Activated T-helper 1 cell treated with Interleukin-2 at 50 U/mL for 16 hours (primary cell): ENCODE measurements around the gene DYNLT4.
"Not testable (repeated sequence)": the region's sequence is repeated elsewhere in the genome, so short reads cannot be mapped to it uniquely, and the experiment has no call there.

Experiments used
- DNase-seq: peaks from one replicate; pipeline ENCODE4 v3.0.0-alpha.2; 2020; ENCODE audit warnings: low read depth

The DYNLT4 gene, protein sequence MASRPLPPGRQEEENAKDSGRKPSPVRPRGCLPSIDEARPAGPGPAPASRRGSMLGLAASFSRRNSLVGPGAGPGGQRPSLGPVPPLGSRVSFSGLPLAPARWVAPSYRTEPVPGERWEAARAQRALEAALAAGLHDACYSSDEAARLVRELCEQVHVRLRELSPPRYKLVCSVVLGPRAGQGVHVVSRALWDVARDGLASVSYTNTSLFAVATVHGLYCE

GRCh38 chr1:44806704-44807363 is at the start of gene DYNLT4:
DYNLT4 (minus strand) TSS chr1:44807351; CDS start chr1:44806668, 683 bp downstream.
- no peak for DNase-seq

DNA sequence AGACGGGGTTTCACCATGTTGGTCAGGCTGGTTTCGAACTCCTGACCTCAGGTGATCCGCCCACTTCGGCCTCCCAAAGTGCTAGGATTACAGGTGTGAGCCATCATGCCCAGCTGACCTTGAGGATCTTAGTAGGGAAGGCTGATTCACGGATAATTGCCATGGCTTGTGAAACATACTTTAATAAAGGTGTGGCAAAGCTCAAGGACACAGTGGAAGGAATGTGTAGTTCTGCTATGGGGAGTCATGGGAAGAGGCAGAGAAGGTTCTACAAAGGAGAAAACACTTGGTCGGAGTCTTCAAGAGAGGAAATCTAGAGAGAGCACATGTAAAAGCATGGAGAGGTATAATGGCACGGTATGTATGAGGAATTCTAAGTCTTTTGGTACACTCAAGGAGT is 48.6 kb upstream of the DYNLT4 start:
- DNase-seq, result no peak

DNA sequence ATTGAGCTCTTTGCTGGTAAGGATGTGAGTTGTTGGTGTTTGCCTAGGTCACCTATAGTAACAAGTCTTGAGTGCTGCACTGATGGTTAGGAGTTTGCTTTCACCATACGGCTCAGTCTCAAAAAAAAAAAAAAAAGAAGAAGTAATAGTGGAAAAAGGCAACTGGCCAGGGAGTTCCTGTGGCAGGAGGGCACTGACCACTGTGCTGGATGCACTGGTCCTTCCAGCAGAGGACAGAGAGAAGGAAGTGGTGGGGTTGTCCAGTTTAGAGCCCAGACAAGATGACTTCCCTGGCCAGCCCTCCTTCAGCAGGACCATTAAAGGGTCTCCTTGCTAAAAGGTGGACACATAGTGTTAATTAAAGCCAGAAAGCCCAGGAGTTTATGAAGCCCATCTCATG is 47.8 kb upstream of the DYNLT4 start:
- DNase-seq, result no peak

DNA sequence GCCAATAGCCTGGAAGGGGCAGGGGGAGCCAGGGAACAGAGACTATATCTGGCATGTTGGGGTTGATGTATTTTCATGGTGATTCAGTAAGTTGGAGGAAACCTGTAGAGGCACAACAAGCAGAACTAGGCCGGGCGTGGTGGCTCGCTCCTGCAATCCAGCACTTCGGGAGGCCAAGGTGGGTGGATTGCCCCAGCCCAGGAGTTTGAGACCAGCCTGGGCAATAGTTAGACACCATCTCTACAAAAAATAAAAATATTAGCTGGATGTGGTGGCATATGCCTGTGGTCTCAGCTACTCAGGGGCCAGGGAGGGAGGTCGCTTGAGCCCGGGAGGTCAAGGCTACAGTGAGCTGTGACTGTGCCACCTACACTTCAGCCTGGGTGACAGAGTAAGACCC is 46.0 kb upstream of the DYNLT4 start:
- DNase-seq, result no peak

DNA sequence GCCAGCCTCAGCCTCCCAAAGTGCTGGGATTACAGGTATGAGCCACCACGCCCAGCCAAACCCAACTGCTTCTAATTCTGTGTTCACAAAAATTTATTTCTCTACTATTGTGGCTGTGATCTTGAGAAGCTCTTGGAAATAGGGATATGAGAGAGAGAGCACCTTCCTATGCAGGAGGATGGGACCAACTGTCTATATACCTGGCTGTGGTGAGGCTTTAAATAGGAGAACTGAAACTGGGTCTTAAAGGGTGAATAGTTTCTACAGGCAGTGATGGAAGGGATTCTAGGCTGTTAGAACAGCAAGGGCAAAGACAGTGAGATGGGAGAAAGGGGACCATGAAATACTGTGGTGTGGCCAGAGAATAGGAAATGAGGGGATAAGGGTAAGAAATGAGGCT is 44.2 kb upstream of the DYNLT4 start:
- DNase-seq, result no peak

- DNase-seq, result no peak
These were observed 42.5 kb upstream of the DYNLT4 start for GRCh38 chr1:44849575-44850132.

DNA sequence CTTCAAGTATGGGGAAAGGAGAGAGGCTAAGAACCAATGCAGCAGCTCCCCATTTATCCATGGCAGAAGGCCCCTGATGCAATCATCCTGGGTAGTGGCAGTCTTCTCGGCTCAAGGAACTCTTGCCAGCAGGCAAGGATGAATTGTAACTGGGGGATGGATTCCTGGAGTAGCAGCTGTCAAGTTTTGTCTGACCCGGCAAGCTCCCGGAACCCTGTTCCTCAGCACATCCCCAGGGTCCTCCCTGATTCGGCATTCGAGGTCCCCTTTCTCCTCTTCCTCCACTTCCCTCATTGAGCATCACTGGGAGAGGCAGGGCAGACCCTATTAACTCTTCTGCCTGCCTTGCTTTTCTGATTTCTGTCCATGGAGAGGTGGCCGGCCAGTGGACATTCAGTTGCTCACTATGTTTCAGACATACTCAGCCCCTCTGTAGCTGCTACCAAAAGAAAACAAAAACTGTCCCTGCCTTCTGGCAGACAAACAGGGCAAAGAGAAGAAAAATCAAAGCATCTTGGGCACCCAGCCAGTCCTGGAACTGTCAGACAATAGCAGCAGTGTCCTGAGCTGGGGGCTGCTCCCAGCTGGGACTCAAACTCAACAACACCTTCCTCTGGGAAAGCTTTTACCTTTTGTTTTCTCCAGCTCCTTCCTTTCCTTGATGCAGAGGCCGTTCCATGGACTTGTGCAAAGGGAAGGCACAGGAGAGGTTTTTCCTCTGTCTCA is 41.5 kb upstream of the DYNLT4 start:
- DNase-seq, result no peak

DNA sequence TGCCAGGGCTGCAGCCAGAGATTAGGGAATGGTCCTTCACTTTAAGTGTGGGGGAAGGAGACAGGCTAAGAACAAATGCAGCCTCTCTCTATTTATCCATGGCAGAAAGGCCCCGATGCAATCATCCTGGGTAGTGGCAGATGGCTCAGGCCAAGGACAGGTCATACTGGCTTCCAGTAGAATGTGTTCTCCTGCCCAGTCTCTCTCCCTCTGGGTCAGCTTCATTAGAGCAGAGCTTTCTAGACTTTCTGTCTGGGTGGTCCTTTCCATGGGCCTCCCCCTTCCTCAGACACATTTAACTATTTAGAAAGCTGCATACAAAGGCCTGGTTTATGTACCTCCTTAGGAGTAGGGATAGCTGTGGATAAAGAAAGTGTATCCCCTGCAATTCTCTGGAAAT is 40.7 kb upstream of the DYNLT4 start:
- no peak for DNase-seq

GRCh38 chr1:44846985-44847384 is 39.8 kb upstream of the DYNLT4 start:
- DNase-seq, result no peak

GRCh38 chr1:44842862-44843655 is 35.9 kb upstream of the DYNLT4 start, which contains the start of gene PTCH2:
PTCH2 (minus strand) TSS chr1:44843253; CDS start chr1:44842932, 321 bp downstream.
- no peak for DNase-seq

DNA sequence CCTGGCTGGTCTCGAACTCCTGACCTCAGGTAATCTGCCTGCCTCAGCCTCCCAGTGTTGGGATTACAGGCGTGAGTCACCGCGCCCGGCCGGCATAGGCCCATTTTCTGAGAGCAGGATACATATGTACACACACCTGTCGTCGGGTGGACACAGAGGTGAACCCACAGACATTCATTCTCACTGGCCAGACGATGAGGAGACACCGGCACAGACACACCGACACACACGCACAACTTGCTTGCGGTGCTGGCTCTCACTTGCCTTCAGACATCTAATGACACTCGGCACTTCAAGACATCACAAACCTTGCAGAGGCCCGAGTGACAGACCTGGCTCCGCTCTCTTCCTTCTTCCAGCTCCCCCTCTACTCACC is 35.3 kb upstream of the DYNLT4 start:
- DNase-seq, result no peak

DNA sequence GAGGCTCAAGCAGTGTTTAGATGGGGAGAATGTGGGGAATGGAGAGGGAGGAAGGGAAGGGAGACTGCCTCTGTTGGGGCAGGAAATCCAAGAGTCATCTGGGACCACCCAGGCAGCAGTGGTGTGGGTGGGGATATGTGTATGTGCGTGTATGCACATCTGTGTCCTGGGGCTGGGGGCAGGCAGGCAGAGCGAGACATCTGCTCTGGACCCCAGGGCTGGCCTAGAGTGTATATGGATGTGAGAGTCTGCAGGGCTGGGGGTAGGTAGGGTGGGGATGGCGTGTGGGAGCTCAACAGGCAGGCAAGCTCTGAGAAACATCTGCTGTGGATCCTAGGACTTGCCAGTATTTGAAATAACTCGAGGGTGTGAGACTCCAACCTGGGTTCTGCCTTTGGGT is 32.4 kb upstream of the DYNLT4 start:
- DNase-seq, result no peak

GRCh38 chr1:44838294-44838693 is 31.1 kb upstream of the DYNLT4 start:
- DNase-seq, result not testable (repeated sequence)

DNA sequence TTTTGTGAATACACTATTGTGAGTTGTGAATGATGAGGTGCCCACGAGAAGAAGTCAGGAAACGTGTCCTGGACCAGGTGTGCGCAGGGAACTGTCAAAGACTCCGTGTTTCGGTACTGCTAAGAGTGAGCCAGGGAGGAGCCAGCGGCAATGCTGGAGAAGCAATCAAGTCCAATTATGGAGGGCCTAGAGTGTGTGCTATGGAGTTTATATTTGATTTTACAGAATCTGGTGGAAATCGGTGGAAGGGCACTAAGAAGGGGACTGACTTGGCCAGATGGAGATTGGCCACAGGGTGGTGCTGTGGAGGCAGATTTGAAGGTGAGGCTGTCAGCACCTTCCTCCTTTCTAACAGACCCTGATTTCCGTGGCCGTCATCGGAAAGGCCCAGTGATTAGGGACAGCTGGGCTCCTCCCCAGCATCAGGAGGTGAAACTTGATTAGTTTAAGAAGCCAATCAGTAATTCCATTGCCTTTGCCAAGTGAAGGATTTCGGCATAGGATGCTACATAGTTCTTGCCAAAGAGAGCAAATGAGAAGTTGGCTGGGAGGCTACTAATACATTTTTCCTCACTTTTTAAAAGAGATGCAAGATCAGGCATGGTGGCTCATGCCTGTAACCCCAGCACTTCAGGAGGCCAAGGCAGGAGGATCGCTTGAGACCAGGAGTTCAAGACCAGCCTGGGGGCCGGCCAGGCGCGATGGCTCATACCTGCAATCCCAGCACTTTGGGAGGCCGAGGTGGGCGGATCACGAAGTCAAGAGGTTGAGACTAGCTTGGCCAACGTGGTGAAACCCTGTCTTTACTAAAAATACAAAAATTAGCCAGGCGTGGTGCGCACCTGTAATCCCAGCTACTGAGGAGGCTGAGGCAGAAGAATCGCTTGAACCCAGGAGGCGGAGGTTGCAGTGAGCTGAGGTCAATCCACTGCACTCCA is 28.9 kb upstream of the DYNLT4 start:
- DNase-seq, result peak; percentile 70

- no peak for DNase-seq
These were observed 27.2 kb upstream of the DYNLT4 start for GRCh38 chr1:44834328-44834727.

DNA sequence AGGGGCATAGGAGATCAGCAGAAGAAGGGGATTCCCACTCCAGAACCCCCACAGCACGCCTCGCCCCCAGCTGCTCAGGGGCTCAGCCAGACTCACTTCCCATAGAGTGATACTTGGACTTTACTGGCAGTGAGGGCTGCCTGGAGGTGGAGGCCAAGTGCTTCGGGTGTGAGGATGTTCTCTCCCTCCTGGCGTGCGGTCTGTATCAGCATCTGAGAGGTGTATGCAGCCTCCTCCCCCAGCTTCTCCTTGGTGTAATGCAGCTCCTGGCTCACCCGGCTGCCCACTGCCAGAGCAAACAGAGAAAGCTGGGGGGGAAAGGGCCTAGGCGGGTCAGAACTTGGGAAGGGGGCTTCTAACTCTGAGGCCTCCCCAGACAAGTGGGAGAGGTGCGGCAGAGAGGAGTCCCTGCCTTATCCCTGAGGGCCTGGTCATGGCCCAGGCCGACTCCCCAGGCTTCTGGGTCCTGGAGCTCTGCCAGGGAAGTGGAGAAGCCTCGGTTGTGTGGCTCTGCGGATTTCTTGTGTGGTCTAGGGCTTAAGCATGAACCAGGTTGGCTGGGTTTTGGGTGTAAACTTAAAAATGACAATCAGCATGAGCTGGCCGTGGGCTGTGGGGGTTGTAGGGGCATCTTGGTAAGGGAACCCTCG is 25.0 kb upstream of the DYNLT4 start:
- no peak for DNase-seq

DNA sequence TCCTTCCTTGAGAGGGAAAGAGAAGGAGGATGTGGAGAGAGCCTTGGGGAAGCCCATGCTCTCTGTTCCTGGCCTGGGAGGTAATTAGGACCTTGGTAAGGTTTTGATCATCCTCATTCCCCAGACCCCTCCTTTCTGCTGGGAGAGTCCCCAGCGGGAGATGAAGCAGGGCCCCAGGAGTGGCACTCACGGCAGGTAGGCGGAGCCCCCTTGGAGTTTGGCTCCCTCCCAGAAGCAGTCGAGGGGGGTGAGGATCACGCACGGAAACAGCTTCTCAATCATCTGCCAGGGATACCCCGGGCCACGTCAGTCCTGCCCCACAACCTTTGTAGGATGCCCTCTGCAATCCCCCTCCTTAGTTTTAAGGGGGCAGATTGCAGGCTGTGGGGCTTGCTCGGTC is 24.4 kb upstream of the DYNLT4 start:
- no peak for DNase-seq

DNA sequence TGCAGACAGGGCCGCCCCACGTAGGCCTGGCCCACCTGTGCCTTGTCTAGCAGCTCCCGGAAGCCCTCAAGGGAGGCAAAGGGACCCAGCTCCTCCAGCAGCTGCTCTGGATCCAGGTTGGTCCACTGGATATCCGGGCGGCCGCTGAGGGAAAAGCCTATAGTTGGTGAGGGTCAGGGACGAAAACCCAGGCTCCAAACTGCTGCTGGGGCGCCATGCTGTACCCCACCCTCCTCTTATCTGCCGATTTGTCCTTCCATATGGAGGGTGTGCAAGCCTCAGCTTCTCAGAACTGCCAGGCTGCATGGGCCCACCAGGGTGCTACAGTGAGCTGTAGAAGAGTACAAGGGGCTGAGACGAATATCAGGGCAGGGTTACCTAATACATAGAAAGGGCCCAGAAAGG is 23.8 kb upstream of the DYNLT4 start:
- no peak for DNase-seq

DNA sequence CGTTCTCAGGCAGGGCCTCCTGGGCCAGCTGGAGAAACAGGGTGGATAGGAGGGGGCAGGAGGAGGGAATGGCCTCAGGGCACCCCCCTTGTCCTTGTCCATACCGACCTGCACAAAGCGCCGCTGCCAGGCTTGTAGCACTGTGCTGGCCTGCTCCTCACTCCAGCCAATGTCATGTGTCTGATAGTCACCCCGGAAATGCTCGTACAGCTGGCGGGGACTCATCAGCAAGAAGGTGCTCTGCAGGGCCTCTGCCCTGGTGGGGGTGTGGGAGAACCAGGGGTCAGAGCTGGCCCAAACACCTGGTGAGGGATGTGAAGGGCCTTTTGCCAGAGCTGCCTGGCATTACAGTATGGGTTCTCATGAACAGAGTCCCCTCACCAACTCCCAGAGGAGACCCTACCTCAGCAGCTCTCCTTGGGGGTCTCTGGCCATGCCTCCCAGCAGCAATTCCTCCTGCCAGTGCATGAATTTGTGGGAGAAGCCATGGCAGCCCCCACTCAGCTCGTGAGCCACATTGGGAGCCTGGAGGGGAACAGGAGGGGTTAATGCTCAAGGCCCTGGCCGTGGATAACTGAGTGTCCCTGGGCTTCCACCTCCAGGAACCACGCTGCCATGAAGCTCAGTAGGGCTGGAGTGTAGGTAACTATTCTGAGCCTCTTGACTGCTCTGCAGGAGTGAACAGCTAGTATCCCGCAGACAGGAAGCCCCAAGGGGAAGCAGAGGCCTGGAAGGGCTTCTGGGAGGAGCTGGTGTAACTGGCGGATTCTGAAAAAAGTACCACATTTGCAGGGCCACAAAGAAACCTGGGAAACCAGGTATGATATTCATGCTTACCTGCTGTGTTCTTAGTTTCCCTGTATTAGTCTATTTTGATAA is 22.6 kb upstream of the DYNLT4 start:
- DNase-seq, result no peak
